ENCODE data around the gene MAP1LC3B. TPM values are rescaled to one million over a fixed set of nuclear protein-coding genes. Genes with fewer than 3 reads are reported as not detected.

The MAP1LC3B gene
- total and polyA plus RNA-seq, 2 of the 8 experiments (the other 6 are each of a cell fraction or from before 2014, with no cell fraction given) = 29.5 to 48.5 TPM

DNA sequence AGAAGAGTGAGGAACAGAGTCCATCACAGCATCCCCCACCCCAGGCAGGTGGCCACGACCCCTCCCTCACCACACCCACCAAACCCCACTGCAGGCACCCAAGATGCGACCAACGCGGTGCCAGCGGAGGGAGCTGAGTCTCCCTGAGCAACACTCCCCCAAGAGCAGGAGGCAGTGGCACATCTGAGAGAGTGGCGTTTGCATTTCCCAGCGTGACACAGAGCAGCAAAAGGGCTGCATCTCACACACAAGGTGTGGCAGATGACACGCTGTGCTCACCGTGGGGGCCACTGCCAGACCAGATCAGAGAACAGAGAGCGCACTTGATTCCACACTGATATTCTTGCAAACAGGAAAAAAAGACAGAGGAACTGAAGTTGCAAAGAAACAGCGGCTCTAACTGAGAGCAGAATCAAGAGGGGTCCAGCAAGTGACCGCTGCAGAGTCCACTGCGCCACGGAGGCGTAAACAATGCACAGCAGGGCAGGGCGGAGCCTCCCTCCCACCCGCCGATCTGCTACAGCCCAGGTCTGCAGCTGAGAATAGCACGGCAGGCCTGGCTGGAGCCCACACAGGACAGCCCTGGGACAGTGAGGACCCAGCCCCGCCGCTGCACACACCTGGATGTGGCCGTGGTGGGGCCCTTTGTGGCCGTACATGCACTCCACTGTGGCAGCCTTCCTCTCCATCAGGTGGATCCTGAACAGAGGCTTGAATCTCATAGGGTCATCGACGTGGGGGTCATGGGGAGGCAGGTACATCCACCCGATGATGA is 49.0 kb upstream of the MAP1LC3B start:
- Histone ChIP-seq H3K4me3 (ENCODE audit: extremely low read depth in 1 of 4, insufficient read depth in 2 of 4, low read depth in 3 of 4, low read length in 4 of 4) (no peak overlapping the region), H3K9me3 (ENCODE audit: insufficient read depth in 2 of 2, low read depth in 1 of 2, low read length in 1 of 2) (no peaks in the 10 kb centered on the region), H2BK120ac (replicated peaks; ENCODE audit: low read depth, low read length) (no peak overlapping the region), H3K18ac (ENCODE audit: extremely low read depth, low read length) (no peak overlapping the region), H3K23ac (ENCODE audit: insufficient read length) (no peak overlapping the region), H2BK5ac (ENCODE audit: low read depth, low read length) (peak overlapping the region; percentile 8; the same call in 1 of the 2 replicates), H3K27me3 (replicated peaks in 1 of 4; ENCODE audit: control insufficient read depth in 3 of 4, extremely low read depth in 1 of 4, insufficient read depth in 3 of 4, low read length in 3 of 4) (no peaks in the 10 kb centered on the region), H4K8ac (ENCODE audit: extremely low read depth, insufficient read depth, low read length) (peak overlapping the region; percentile 39; the same call in 1 of the 2 replicates), H3K4ac (replicated peaks; ENCODE audit: insufficient read length, low read depth, low read length) (no peak overlapping the region), H3K36me3 (ENCODE audit: control insufficient read depth in 2 of 4, insufficient read depth in 4 of 4, low read length in 3 of 4) (peaks cover 0 to 5% (median 3%) of the 10 kb centered on the region in 4 experiments; a peak in 5 of 8 replicates), H3K56ac (replicated peaks; ENCODE audit: insufficient read length, low read depth, low read length) (no peak overlapping the region), H2AK5ac (ENCODE audit: low read depth, low read length) (no peak overlapping the region), H2AFZ (ENCODE audit: low read length) (no peak overlapping the region), H4K20me1 (replicated peaks in 1 of 2; ENCODE audit: control insufficient read depth in 1 of 2, insufficient read depth in 2 of 2, low read length in 2 of 2) (peaks cover 0 to 2% of the 10 kb centered on the region in 2 experiments), H3K4me2 (ENCODE audit: insufficient read depth in 1 of 2, low read depth in 2 of 2, low read length in 2 of 2) (no peak overlapping the region), H2BK20ac (ENCODE audit: low read length) (no peak overlapping the region), H3K9ac (replicated peaks in 1 of 4; ENCODE audit: extremely low read depth in 1 of 4, low read depth in 3 of 4, low read length in 3 of 4) (no peak overlapping the region), H3K79me2 (ENCODE audit: control insufficient read depth in 1 of 2, insufficient read depth in 2 of 2, low read length in 2 of 2) (no peaks in the 10 kb centered on the region; a peak in 1 of 4 replicates), H4K91ac (replicated peaks; ENCODE audit: insufficient read length, low read length) (no peak overlapping the region), H3K27ac (ENCODE audit: low read depth, low read length) (no peak overlapping the region), H2BK12ac (ENCODE audit: low read depth, low read length) (no peak overlapping the region), H3K4me1 (replicated peaks in 1 of 4; ENCODE audit: control insufficient read depth in 3 of 4, insufficient read depth in 4 of 4, low read length in 3 of 4) (peaks cover 0 to 11% (median 1%) of the 10 kb centered on the region in 4 experiments; a peak in 3 of 7 replicates), H3K79me1 (ENCODE audit: low read depth, low read length) (peaks cover 6% of the 10 kb centered on the region; the same call in 1 of the 2 replicates), H3K14ac (ENCODE audit: insufficient read length) (no peak overlapping the region), H3K23me2 (ENCODE audit: low read depth, low read length) (no peaks in the 10 kb centered on the region), H2BK15ac (ENCODE audit: low read length) (no peak overlapping the region), H4K5ac (ENCODE audit: insufficient read length, low read depth, low read length) (no peak overlapping the region)
- POLR2A ChIA-PET (ENCODE audit: partially characterized antibody) = interaction anchor here (0.8 kb wide), 1 partner anchor 41 kb away, joined by 3 read pairs; no protein-coding TSS in a partner anchor
- FAIRE-seq (no peak), DNase-seq (ENCODE audit: low read depth in 1 of 2, low spot score in 2 of 2) (no peak)
- CTCF ChIA-PET (ENCODE audit: partially characterized antibody) = interaction anchor here (1.1 to 1.7 kb wide), 3 partner anchors 12 to 45 kb away, joined by 3 to 5 read pairs (median 4); no protein-coding TSS in a partner anchor
- WGBS, 2 experiments (ENCODE audit: extremely low coverage in 1 of 2, insufficient coverage in 1 of 2, insufficient read length in 1 of 2, insufficient replicate concordance in 2 of 2, low coverage in 1 of 2, low lambda C conversion rate in 2 of 2, missing lambda C conversion rate in 1 of 2) = 89% methylated on average over 25 of the region's 26 CpGs; no CpG with 5 or more reads in 1 of the 2 experiments
- TF ChIP-seq KDM1A (IDR thresholded peaks at IDR 0.05; ENCODE audit: borderline replicate concordance, low read length) (no peak), GABPA (IDR thresholded peaks at IDR 0.05; ENCODE audit: borderline replicate concordance, insufficient read depth, low read length) (no peak), MAFK (IDR thresholded peaks at IDR 0.05; ENCODE audit: low read depth, low read length) (no peak), POLR2A (IDR thresholded peaks at IDR 0.05; ENCODE audit: control extremely low read depth in 1 of 2, low read depth in 2 of 2, low read length in 2 of 2) (no peak), RFX5 (IDR thresholded peaks at IDR 0.05; ENCODE audit: borderline replicate concordance, low read depth, low read length) (no peak), RAD21 (IDR thresholded peaks at IDR 0.05 in 1 of 2, conservative IDR thresholded peaks at IDR 0.05 in 1 of 2; ENCODE audit: low read depth in 2 of 2, low read length in 2 of 2) (no peak), CTBP2 (IDR thresholded peaks at IDR 0.05; ENCODE audit: borderline replicate concordance, insufficient read depth, insufficient read length, low read length) (no peak), CREB1 (IDR thresholded peaks at IDR 0.05) (no peak)
